Astrocyte (in vitro differentiated cells and primary cell): ENCODE results near the gene RAB11FIP3.

Experiments
- CTCF ChIP-seq: IDR thresholded peaks from 2 replicates; pipeline ENCODE4 v1.5.1; 2011; ENCODE audit warnings: low read depth, mild to moderate bottlenecking, inconsistent platforms, low read length, moderate library complexity; ENCODE audit not compliant: insufficient read depth
- EZH2 ChIP-seq: IDR thresholded peaks from 2 replicates; pipeline ENCODE4 v1.6.1; 2012; ENCODE audit warnings: mild to moderate bottlenecking, low read length, inconsistent platforms; ENCODE audit not compliant: insufficient read depth

DNA sequence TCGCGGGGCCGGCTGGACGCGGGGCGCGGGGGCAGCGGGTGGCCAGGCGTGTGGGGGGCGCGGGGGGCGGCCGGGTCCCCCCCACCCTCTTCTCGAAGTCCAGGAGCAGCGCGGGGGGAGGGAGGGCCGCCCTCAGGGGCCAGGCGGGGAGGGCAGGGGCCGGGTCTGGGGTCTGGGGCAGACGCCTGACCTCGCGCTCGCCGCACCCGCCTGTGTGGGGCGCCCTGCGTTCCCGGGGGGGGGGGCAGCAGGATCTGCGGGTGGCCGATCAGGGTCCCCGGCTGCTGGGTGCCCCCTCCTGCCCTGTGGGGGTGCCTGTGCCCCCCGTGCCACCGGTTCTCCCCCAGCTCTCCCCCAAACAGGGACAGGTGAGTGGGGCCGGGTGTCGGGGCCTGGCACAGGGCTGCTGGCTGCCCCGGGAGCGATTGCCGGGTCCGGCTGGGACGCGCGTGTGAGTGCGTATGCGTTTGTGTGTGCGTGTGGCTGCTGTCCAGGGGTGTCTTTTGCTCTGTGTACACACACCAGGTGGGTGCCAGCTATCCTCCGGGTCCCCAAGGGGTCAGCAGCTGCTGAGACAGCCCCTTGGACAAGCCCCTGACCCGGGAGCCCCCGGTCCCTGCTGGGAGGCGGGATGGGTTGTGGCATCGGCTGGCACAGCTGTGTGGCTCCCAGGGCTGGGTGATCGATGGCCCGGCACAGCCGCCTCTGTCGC lies 135.4 kb downstream of the RAB11FIP3 start:
- no peak for TF ChIP-seq CTCF
- TF ChIP-seq EZH2 = peak; percentile 99
